GM21526 (cell line): ENCODE measurements around the gene PTX4.

Source experiments
- ATAC-seq: cut with Tn5 transposase; IDR thresholded peaks from one replicate; pipeline ENCODE4 v1.9.1; 2021; ENCODE audit warnings: moderate library complexity; ENCODE audit not compliant: unreplicated experiment, low FRiP score

The PTX4 gene

GRCh38 chr16:1464894-1465566 is 23.7 kb downstream of the PTX4 start:
- no peak for ATAC-seq

GRCh38 chr16:1464196-1464893 is 24.4 kb downstream of the PTX4 start:
- no peak for ATAC-seq

GRCh38 chr16:1461146-1461545 is 27.6 kb downstream of the PTX4 start:
- no peak for ATAC-seq

GRCh38 chr16:1460602-1461138 is 28.1 kb downstream of the PTX4 start:
- ATAC-seq, result no peak

- no peak for ATAC-seq
Observed at GRCh38 chr16:1459967-1460366, 28.8 kb downstream of the PTX4 start.

- ATAC-seq, result no peak
Observed at GRCh38 chr16:1458977-1459341, 29.8 kb downstream of the PTX4 start.

- no peak for ATAC-seq
Observed at GRCh38 chr16:1458336-1458976, 30.3 kb downstream of the PTX4 start.

GRCh38 chr16:1457489-1458245 is 31.1 kb downstream of the PTX4 start:
- no peak for ATAC-seq

GRCh38 chr16:1456951-1457350 is 31.8 kb downstream of the PTX4 start:
- no peak for ATAC-seq

GRCh38 chr16:1455190-1456171 is 33.3 kb downstream of the PTX4 start:
- no peak for ATAC-seq

- no peak for ATAC-seq
Observed at GRCh38 chr16:1454561-1454960, 34.2 kb downstream of the PTX4 start.

GRCh38 chr16:1453316-1453715 is 35.4 kb downstream of the PTX4 start:
- no peak for ATAC-seq

GRCh38 chr16:1452530-1452929 is 36.2 kb downstream of the PTX4 start:
- no peak for ATAC-seq

- ATAC-seq, result no peak
Observed at GRCh38 chr16:1451702-1452392, 36.9 kb downstream of the PTX4 start.

GRCh38 chr16:1450841-1451240 is 37.9 kb downstream of the PTX4 start:
- ATAC-seq, result no peak

GRCh38 chr16:1450218-1450617 is 38.5 kb downstream of the PTX4 start:
- no peak for ATAC-seq

- ATAC-seq, result no peak
Observed at GRCh38 chr16:1449201-1449788, 39.4 kb downstream of the PTX4 start.

- ATAC-seq, result no peak
Observed at GRCh38 chr16:1448536-1449116, 40.1 kb downstream of the PTX4 start.
